ENCODE data around the gene PLPP4.

The PLPP4 gene

DNA sequence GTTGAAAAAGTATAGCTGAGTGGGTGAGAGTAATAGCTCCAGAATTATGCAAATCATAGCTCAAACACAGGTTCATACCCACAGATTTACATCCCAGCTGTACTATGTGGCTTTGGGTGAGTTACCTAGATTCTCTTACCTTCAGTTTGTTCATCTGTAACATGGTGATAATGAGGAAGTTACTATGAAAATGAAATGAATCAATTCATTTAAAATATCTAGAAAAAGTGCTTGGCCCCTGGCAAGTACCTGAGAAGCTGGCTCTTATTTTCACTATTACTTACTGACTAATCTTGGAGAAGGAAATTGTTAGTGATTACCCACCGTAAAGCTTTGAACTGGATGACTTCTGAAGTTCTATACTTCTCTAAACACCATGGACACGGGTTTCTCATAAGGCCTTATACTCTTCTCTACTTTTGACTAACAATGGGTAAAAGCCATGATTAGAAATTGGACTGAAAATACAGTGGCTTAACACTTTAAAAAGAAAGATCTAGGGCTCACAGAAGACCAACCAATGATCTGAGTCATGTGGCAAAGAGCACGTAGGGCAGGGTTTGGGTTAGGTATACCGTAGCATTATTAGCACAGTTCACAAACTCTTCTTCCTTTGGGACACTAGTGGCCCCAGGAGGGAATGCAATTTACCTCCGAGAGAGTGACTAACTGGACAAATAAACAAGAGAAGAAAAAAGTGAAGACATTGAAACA, 149.2 kb downstream of the PLPP4 start:
- H3K4me1 Mint-ChIP-seq, result no peaks in the 10 kb centered on the region
- no peak overlapping the region for H3K4me3 Mint-ChIP-seq
- H3K27me3 Mint-ChIP-seq (ENCODE audit: low read depth, poor library complexity), result peaks cover 22% of the 10 kb centered on the region
- no peak for DNase-seq
- H3K36me3 Mint-ChIP-seq (ENCODE audit: low read depth), result no peaks in the 10 kb centered on the region
- TF ChIP-seq, protein P1, sequence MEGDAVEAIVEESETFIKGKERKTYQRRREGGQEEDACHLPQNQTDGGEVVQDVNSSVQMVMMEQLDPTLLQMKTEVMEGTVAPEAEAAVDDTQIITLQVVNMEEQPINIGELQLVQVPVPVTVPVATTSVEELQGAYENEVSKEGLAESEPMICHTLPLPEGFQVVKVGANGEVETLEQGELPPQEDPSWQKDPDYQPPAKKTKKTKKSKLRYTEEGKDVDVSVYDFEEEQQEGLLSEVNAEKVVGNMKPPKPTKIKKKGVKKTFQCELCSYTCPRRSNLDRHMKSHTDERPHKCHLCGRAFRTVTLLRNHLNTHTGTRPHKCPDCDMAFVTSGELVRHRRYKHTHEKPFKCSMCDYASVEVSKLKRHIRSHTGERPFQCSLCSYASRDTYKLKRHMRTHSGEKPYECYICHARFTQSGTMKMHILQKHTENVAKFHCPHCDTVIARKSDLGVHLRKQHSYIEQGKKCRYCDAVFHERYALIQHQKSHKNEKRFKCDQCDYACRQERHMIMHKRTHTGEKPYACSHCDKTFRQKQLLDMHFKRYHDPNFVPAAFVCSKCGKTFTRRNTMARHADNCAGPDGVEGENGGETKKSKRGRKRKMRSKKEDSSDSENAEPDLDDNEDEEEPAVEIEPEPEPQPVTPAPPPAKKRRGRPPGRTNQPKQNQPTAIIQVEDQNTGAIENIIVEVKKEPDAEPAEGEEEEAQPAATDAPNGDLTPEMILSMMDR (IDR thresholded peaks at IDR 0.05), result no peak
- H3K9me3 Mint-ChIP-seq, result peaks cover 17% of the 10 kb centered on the region
- no peak overlapping the region for H3K27ac Mint-ChIP-seq

DNA sequence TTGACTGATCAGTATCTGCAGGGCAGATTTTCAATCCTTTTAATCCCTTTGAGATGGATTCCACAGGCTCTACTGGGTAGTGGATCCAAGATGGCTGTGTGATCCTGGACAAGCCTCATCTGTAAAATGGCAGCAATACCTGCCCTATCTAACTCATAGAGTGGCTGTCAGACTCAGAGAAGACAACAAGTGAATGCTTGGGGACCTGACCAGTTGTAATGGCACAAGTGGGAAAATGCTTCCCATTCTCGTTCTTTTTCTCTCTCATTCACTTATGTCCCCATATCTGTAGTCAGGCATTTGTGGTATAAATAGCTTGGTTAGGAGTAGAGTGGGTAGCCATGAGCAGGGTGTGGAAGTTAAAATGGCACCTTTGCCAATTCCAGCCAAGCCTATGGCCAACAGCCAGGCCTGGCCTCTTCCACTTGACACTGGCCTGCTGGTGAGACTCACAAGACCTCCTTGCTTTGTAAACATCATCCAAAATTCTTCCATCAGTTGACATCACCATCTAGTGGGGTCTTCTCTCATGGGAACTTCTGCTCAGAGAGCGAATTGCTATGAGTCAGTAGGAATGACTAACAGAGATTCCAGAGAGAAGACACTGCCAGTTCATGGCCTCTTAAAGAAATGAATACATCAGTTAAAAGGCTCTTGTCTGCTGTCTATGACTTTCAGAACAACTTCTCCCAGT, 150.1 kb downstream of the PLPP4 start:
- Mint-ChIP-seq H3K4me3 (no peak overlapping the region), H3K27ac (no peak overlapping the region), H3K4me1 (no peaks in the 10 kb centered on the region), H3K27me3 (ENCODE audit: low read depth, poor library complexity) (peaks cover 22% of the 10 kb centered on the region), H3K36me3 (ENCODE audit: low read depth) (no peaks in the 10 kb centered on the region), H3K9me3 (peaks cover 15% of the 10 kb centered on the region)
- TF ChIP-seq, protein P1 (IDR thresholded peaks at IDR 0.05), result no peak
- no peak for DNase-seq

DNA sequence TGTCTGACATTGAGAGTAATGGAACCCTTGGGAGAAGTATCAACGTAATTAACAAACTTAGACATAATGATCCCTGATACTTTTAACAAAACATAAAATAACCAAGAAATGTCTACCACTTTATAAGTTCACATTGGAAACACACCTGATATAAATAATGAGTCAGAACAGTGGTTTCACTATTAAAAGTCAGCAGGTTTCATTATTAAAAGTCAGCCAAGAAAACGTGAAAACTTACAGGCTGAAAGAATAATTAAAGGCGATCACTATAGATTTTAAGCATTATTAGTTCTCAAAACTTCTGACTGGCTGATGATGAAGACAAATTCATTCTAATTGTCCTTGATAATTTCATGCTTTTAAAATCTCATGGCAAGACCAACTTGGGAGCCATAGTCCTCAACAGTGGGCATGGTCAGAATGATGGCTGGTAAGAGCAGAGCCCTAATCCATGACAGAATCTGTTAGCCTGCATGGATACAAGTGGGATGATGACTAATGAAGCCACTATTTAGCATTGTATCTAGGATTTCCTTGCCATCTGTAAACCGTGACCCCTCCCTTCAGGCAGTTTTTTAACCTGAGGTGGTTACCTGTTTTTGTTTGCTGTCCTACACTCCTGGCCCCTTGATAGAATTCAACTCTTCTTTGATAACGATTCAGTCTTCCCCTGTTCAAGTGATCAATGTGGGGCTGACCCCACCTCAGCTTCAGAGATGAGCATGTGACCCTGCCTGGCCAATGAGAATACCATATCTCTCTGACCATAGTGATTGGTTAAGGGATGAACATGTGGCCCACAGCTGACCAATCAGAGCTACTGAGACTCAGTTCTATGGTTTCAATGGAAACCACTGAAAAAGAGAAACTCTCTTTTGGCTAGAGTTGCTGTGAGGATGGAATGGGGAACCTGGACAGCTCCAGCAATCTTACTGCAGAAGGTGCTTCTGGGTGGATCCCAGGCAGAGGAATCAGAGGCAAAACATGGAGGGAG, 151.0 kb downstream of the PLPP4 start:
- no peak for DNase-seq
- TF ChIP-seq, protein P1 (IDR thresholded peaks at IDR 0.05), result no peak
- no peaks in the 10 kb centered on the region for H3K36me3 Mint-ChIP-seq (ENCODE audit: low read depth)
- no peak overlapping the region for H3K4me3 Mint-ChIP-seq
- peaks cover 26% of the 10 kb centered on the region for H3K27me3 Mint-ChIP-seq (ENCODE audit: low read depth, poor library complexity)
- H3K27ac Mint-ChIP-seq, result no peak overlapping the region
- H3K4me1 Mint-ChIP-seq, result no peaks in the 10 kb centered on the region
- H3K9me3 Mint-ChIP-seq, result peaks cover 8% of the 10 kb centered on the region

DNA sequence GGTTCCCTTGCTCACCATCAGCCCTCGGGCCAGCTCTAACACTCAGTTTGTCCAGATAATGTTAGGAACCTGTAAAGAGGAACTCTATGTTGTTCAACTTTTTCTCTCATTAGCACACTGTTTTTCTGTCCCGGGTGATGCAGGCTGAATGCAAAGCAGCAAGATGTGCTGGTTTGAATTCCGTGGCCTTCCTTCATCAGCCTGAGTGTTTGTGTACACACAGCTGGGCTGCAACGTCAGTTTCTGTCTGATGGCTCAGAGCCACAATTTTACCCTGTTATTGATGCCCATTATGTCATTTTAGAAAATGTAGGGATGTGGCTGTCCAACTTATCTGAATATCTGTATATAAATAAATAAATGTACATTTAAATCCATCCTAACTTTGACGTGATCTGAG, 152.0 kb downstream of the PLPP4 start:
- H3K36me3 Mint-ChIP-seq (ENCODE audit: low read depth), result no peaks in the 10 kb centered on the region
- H3K9me3 Mint-ChIP-seq, result no peaks in the 10 kb centered on the region
- no peaks in the 10 kb centered on the region for H3K4me1 Mint-ChIP-seq
- H3K4me3 Mint-ChIP-seq, result no peak overlapping the region
- peaks cover 21% of the 10 kb centered on the region for H3K27me3 Mint-ChIP-seq (ENCODE audit: low read depth, poor library complexity)
- DNase-seq, result no peak
- no peak overlapping the region for H3K27ac Mint-ChIP-seq
- TF ChIP-seq, protein P1 (IDR thresholded peaks at IDR 0.05), result no peak

DNA sequence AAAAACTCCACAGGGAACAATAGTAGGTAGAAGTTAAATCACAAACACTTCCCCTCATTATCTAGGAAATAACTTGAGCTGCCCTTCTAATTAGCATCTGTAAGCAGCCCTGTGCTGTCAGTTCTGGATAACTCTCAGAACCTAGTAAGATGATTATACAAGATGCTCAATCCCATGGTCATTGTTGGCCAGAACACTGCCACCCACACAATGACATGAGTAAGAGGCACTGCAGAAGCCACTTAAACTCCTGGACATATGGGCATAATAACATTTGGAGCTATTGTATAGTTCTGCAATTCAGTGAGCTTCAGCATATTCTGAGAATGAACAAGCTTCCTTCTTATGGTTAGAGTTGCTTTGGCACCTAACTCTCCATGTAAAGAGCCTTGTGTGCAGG, 153.8 kb downstream of the PLPP4 start:
- H3K27me3 Mint-ChIP-seq (ENCODE audit: low read depth, poor library complexity), result peaks cover 21% of the 10 kb centered on the region
- no peak overlapping the region for H3K27ac Mint-ChIP-seq
- H3K36me3 Mint-ChIP-seq (ENCODE audit: low read depth), result no peaks in the 10 kb centered on the region
- no peak overlapping the region for H3K4me3 Mint-ChIP-seq
- H3K4me1 Mint-ChIP-seq, result no peaks in the 10 kb centered on the region
- no peak for DNase-seq
- peaks cover 7% of the 10 kb centered on the region for H3K9me3 Mint-ChIP-seq
- TF ChIP-seq, protein P1 (IDR thresholded peaks at IDR 0.05), result no peak
